OCI-M1 (cell line): ENCODE measurements around the gene SLCO1A2.
"Not testable (repeated sequence)": the region's sequence is repeated elsewhere in the genome, so short reads cannot be mapped to it uniquely, and the experiment has no call there.

Experiments
- DNase-seq: peaks from one replicate; lab custom pipeline; 2025; lab: John Stamatoyannopoulos, UW

SLCO1A2 gene, protein sequence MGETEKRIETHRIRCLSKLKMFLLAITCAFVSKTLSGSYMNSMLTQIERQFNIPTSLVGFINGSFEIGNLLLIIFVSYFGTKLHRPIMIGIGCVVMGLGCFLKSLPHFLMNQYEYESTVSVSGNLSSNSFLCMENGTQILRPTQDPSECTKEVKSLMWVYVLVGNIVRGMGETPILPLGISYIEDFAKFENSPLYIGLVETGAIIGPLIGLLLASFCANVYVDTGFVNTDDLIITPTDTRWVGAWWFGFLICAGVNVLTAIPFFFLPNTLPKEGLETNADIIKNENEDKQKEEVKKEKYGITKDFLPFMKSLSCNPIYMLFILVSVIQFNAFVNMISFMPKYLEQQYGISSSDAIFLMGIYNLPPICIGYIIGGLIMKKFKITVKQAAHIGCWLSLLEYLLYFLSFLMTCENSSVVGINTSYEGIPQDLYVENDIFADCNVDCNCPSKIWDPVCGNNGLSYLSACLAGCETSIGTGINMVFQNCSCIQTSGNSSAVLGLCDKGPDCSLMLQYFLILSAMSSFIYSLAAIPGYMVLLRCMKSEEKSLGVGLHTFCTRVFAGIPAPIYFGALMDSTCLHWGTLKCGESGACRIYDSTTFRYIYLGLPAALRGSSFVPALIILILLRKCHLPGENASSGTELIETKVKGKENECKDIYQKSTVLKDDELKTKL

GRCh38 chr12:21334771-21335325, at the start of gene SLCO1A2:
Gene SLCO1A2 (minus strand): TSS chr12:21334917. CDS start chr12:21334647, 270 bp downstream.
- no peak for DNase-seq

DNA sequence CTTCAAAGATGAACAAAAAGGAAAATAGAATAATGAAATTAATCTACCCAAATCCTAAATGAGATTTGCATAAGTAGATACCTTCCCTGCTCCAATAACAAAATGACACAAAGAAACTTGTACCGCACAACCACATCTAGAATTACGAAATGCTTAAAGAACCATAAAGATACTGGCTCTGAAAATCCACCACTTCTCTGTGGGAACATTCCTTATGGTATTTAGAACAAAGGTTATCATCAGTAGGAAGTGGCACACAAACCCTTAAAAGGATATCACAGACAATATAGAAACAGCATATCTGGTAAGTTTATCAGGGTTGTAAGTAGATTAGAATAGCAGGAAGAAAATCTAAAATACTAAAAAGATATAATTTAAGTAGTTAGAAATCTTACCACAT, 49.5 kb upstream of the SLCO1A2 start:
- no peak for DNase-seq

GRCh38 chr12:21381320-21381719, 46.6 kb upstream of the SLCO1A2 start:
- not testable (repeated sequence) for DNase-seq

DNA sequence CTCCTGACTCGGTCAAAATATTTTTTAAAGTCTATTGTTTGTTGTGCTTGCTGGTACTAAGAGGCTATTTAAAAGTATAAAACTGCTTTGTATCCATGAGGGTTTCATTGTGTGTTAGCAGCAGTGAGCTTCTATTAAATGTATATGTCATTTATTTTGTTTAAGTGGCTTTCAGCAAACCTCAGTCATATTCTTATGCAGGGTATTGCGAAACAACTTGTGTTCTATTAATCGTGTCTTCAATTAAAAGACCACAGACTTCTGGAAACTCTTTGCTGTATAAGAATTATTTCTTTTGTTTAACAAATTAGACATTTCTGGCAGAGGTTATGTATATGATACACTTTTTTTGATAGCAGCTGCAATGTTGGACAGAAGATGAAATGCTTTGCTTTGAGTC, 44.5 kb upstream of the SLCO1A2 start:
- no peak for DNase-seq

- no peak for DNase-seq
Observed at GRCh38 chr12:21372602-21373001, 37.9 kb upstream of the SLCO1A2 start, which contains the start of gene IAPP. Gene IAPP (plus strand): TSS chr12:21372902. CDS start chr12:21373352, 450 bp downstream.

DNA sequence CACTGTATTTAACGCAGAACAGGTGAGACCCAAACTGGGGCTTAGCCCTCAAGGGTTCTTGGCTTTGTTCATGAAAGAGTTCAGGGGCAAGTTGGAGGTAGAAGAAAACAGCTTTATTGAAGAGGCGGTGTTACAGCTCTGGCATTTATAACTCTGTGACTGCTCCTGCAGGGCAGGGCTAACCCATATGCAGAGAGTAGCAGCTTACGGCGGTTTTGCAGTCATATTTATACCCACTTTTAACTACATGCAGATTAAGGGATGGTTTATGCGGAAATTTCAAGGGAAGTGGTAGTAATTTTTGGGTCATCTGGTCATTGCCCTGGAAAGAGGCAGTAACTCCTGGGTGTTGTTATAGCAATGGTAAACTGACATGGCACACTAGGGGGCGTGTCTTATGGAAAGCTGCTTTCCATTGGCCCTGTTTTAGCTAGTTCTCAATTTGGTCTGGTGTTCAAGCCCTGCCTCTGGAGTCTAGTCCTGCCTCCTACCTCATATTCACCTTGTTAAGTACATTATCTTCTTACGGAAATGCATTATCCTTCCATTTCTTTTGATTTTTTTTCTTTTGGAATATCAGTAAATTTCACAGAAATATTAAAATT, 36.2 kb upstream of the SLCO1A2 start:
- peak; percentile 13 for DNase-seq

- DNase-seq = no peak
Observed at GRCh38 chr12:21369141-21369980, 34.6 kb upstream of the SLCO1A2 start.

GRCh38 chr12:21360632-21361031, 25.9 kb upstream of the SLCO1A2 start:
- DNase-seq = not testable (repeated sequence)

GRCh38 chr12:21354641-21355040, 19.9 kb upstream of the SLCO1A2 start:
- no peak for DNase-seq

DNA sequence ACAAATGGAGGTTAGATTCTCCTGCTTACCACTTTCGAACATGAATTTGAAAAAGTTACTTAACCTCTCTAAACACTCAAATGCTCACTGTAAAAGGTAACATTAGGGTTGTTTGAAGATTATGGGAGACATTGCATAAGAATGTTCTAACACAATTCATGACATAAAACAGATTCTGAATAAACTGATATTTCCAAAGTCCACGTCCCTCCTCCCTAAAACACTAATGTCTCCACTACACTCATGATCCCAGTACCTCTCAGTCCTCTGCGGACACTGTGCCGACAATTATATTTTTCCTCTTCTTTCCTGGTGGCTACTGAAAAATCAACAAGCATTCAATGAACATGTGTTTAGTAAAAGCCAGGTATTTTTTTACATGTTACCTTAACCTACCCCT, 19.2 kb upstream of the SLCO1A2 start:
- DNase-seq = no peak

- DNase-seq = peak; percentile 39
Observed at GRCh38 chr12:21353487-21353886, 18.8 kb upstream of the SLCO1A2 start.

GRCh38 chr12:21350975-21351374, 16.3 kb upstream of the SLCO1A2 start:
- DNase-seq = peak; percentile 26

DNA sequence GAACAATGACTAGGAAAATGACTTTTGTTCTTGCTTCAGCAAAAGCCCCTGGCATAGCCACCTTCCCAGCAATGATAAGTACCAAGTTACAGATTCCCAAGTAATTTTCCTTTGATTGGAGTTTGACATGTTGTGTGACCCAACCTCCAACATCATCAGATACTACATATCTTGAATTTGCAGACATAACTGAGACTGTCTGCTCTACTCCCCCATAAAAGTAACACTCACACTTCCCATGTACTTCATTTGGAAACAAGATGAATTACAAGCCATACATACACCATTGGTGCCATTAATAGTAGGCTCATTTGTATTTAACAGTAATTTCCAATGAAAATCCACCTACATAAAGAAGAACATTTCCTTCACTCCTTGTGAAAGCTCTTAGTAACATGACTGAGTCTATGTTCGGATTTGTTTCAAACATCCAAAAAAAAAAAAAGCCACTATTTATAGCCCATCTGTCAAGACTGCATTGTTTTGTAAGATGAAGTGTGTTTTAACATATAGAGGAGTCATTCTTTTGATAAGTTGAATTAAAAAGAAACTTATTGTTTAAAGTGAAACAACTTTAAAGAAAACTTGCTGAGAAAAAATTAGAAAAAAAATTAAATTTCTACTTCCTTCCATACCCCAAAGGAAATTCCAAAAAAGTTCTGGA, 12.0 kb upstream of the SLCO1A2 start:
- peak; percentile 55 for DNase-seq

DNA sequence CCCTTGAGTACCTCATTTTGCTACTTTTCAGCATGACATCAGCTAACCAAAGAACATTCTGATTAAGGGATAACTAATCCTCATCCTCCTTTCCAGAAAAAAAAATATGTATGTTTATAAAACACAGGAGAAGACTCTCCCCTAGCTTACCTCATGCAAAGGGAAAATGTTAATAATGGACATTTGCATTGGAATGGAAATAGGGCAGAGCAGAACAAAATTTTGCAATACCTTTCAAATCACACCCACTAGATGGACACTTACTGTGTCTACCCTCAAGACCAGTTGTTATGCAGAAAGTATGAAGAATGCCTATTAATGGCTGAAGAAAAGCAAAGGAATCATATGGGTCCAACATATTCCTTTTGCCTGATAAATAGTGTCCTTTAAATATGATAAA, 8.9 kb upstream of the SLCO1A2 start:
- DNase-seq = no peak

DNA sequence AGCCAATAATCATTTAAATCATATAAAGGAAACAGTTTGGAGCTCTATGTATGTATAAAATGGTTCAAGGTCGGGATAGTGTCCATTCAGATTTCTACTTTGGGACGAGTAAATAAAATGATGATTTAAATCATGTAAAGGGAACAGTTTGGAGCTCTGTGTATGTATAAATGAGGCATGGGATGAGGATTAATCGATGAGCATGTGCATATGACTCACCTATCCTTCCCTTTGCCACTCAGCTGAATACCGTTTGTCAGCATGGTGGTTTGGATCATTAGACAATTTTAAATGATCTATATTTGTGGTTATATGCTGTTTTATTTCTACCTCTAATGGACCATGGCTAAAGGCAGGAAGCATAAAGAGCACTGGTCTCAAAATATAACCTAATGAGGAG, 7.1 kb upstream of the SLCO1A2 start:
- DNase-seq = no peak

DNA sequence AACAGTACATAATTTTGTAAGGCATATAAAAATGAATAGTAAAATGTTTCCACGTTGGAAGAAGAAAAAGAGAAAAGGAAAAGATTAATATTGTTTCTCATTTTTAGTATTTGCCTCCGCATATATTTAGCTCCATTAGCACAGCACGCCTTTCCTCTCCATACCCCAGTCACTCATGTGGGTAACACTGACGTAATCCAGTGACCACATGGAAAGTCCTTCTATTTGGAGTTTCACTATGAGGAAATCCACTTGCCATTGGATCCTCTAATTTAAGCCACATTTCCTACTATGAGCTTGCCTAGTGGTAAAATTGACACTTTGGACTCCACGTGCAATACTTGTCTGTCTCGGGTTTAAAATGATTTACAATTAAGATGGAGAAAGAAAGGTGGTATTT, 5.7 kb upstream of the SLCO1A2 start:
- DNase-seq = no peak

- no peak for DNase-seq
Observed at GRCh38 chr12:21339921-21340320, 5.2 kb upstream of the SLCO1A2 start.

GRCh38 chr12:21337959-21338744, 3.4 kb upstream of the SLCO1A2 start:
- DNase-seq = no peak

DNA sequence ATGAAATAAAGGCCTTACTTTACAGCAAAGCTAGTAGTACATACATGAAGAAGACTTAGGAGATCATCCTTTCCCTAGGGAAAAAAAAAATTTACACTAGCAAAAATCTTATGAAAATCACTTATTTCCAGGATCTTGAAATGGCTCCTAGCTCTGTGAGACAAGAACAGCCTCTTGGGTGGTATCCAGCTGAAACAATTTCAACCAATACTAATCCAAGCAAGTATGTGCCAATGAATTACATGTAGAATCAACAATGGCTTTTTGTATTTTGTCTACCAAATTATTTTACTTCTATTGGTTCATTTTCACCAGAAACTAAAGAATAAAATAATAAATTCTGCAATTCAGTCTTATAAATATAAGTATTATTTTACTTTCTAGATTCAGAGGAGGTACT, 2.7 kb upstream of the SLCO1A2 start:
- no peak for DNase-seq

DNA sequence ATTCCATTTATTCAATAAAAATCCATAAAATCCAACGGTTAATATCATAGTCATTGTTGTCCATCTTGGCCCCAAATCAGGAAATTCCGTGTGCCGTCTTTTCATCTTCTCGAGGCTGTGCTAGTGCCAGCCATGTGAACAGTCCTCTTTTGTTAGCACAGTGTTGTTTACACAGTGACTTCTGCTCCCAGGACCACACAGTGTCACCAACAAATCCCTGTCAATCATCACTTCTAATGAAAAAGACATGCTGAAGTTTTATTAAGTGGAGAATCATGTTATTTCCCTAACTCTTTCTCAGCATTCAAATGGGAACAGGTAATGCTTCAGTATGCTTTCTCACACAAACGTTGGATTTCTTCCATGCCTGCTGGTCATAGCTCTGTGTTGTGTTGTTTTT, 1.9 kb upstream of the SLCO1A2 start:
- DNase-seq = no peak
